SU-DHL-6 (cell line): ENCODE measurements around the gene CR1.
"Not testable (repeated sequence)": the region's sequence is repeated elsewhere in the genome, so short reads cannot be mapped to it uniquely, and the experiment has no call there.

Experiments used
- H2AFZ ChIP-seq: fragments of 200-600 bp; sonication (generic); 2 replicates; pipeline ENCODE4 v1.6.1; 2014; ENCODE audit warnings: low read depth, mild to moderate bottlenecking, moderate library complexity, mixed read lengths, antibody characterized with exemption, low read length; ENCODE audit not compliant: severe bottlenecking
- H3F3A ChIP-seq: fragments of 200-600 bp; shearing (Covaris generic); 2 replicates; pipeline ENCODE4 v1.6.0; 2016; ENCODE audit warnings: antibody characterized with exemption, mild to moderate bottlenecking; ENCODE audit not compliant: insufficient read depth
- H3K27ac ChIP-seq: fragments of 200-600 bp; sonication (generic); 2 replicates; pipeline ENCODE4 v1.5.1; 2016; ENCODE audit warnings: low read depth, mild to moderate bottlenecking, low read length, moderate library complexity, mixed read lengths
- H3K27me3 ChIP-seq: fragments of 200-600 bp; sonication (generic), shearing (Covaris generic); 2 replicates; pipeline ENCODE4 v1.6.0; 2014; ENCODE audit warnings: mild to moderate bottlenecking, low read length
- H3K36me3 ChIP-seq: fragments of 200-600 bp; sonication (generic); 2 replicates; pipeline ENCODE4 v1.6.1; 2014; ENCODE audit warnings: mild to moderate bottlenecking, low read length, mixed read lengths
- H3K4me2 ChIP-seq: fragments of 300-600, 200-600 bp; shearing (Covaris generic), sonication (generic); 2 replicates; pipeline ENCODE4 v1.6.0; 2014; ENCODE audit warnings: low read length, low read depth, mild to moderate bottlenecking; ENCODE audit not compliant: poor library complexity, severe bottlenecking
- H3K4me3 ChIP-seq: fragments of 200-600 bp; sonication (generic); 2 replicates; pipeline ENCODE4 v1.5.1; 2014; ENCODE audit warnings: antibody characterized with exemption, low read length, mild to moderate bottlenecking, mixed read lengths; ENCODE audit not compliant: insufficient read depth, poor library complexity, severe bottlenecking
- H3K79me2 ChIP-seq: fragments of 200-600 bp; sonication (generic); 2 replicates; pipeline ENCODE4 v1.6.1; 2014; ENCODE audit warnings: mild to moderate bottlenecking, low read length, moderate library complexity; ENCODE audit not compliant: insufficient read depth
- H3K9ac ChIP-seq: fragments of 200-600 bp; sonication (generic); 2 replicates; pipeline ENCODE4 v1.7.0; 2014; ENCODE audit warnings: mild to moderate bottlenecking, low read length
- H3K9me2 ChIP-seq: fragments of 200-600 bp; sonication (generic); replicated peaks from 2 replicates; pipeline ENCODE4 v1.6.1; 2014; ENCODE audit warnings: low read length; ENCODE audit not compliant: insufficient read depth
- H3K9me3 ChIP-seq: fragments of 200-600 bp; sonication (generic); 2 replicates; pipeline ENCODE4 v1.6.1; 2014; ENCODE audit warnings: low read length, mixed read lengths; ENCODE audit not compliant: insufficient read depth
- H4K20me1 ChIP-seq: fragments of 200-600 bp; sonication (generic); 2 replicates; pipeline ENCODE4 v1.6.1; 2014; ENCODE audit warnings: low read depth, mild to moderate bottlenecking, antibody characterized with exemption, low read length, moderate library complexity, mixed read lengths
- EZH2phosphoT487 ChIP-seq: fragments of 200-600 bp; sonication (generic), shearing (Covaris generic); conservative IDR thresholded peaks from 2 replicates; pipeline ENCODE4 v1.6.1; 2018; ENCODE audit warnings: mild to moderate bottlenecking, antibody characterized with exemption, low read length, moderate library complexity, mixed read lengths
- TF ChIP-seq, protein P1 (sequence below): fragments of 200-600 bp; sonication (generic); IDR thresholded peaks from one replicate; pipeline ENCODE4 v1.5.1; 2017; ENCODE audit warnings: antibody characterized with exemption, mild to moderate bottlenecking, low read length, moderate library complexity; ENCODE audit not compliant: insufficient read depth, poor library complexity, severe bottlenecking

The CR1 gene

DNA sequence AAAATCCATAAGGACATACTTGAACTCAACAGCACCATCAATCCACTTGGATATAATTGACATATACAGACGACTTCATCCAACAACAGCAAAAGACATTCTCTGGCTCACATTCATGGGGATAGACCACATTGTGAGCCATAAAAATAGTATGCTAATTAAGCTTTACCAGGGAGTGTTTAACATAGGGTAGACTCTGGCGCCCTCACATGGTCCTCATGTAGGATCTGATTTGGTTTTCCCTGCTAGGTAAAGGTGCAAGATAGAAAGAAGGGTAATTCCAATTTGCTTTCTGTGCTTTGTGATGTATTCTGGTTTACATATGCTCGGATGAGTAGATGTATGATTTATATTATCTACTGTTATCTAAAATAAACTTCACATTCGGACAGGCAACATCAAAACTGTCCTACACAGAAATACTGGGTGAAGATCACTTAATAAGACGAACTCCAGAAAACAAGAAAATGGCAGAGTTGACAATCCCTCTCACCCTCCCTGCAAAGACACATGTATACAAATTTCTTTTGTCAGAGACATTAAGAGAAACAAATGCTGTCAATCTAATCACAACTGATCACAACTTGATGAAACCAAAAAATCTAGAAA is 176.7 kb downstream of the CR1 start:
- Histone ChIP-seq H3K9me3 (no peaks in the 10 kb centered on the region; the same call in 1 of the 2 replicates), H2AFZ (no peak overlapping the region), H3F3A (peaks cover 4% of the 10 kb centered on the region; the same call in 1 of the 2 replicates), H3K27me3 (no peaks in the 10 kb centered on the region), H3K9me2 (no peaks in the 10 kb centered on the region), H4K20me1 (no peaks in the 10 kb centered on the region), H3K27ac (no peak overlapping the region), H3K36me3 (no peaks in the 10 kb centered on the region), H3K4me2 (no peak overlapping the region), H3K4me3 (no peak overlapping the region), H3K79me2 (no peaks in the 10 kb centered on the region), H3K9ac (no peak overlapping the region)
- TF ChIP-seq, protein P1, sequence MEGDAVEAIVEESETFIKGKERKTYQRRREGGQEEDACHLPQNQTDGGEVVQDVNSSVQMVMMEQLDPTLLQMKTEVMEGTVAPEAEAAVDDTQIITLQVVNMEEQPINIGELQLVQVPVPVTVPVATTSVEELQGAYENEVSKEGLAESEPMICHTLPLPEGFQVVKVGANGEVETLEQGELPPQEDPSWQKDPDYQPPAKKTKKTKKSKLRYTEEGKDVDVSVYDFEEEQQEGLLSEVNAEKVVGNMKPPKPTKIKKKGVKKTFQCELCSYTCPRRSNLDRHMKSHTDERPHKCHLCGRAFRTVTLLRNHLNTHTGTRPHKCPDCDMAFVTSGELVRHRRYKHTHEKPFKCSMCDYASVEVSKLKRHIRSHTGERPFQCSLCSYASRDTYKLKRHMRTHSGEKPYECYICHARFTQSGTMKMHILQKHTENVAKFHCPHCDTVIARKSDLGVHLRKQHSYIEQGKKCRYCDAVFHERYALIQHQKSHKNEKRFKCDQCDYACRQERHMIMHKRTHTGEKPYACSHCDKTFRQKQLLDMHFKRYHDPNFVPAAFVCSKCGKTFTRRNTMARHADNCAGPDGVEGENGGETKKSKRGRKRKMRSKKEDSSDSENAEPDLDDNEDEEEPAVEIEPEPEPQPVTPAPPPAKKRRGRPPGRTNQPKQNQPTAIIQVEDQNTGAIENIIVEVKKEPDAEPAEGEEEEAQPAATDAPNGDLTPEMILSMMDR = peak; percentile 64
- TF ChIP-seq EZH2phosphoT487 = no peak

DNA sequence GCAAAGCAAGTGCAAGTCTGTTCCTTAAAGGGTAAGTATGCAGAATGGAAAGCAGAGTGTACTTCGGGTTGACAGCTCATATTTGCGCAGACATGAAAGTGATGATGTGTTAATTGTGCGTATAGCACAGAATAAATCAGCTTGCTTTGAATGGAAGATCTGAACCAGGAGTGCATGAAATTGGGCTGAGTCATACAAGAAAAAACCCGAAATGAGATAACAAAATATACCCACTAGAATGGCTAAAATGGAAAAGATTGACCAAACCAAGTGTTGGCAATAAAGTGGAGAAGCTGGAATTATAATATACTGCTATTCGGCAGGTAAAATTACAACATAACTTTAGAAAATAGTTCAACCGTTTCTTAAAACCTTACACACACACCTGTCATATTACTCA is 177.4 kb downstream of the CR1 start:
- no peak overlapping the region for H3K9ac ChIP-seq
- H3K27me3 ChIP-seq = no peaks in the 10 kb centered on the region
- no peaks in the 10 kb centered on the region for H3K9me2 ChIP-seq
- TF ChIP-seq EZH2phosphoT487 = no peak
- TF ChIP-seq, protein P1 = no peak
- H2AFZ ChIP-seq = no peak overlapping the region
- H3K4me3 ChIP-seq = no peak overlapping the region
- H3F3A ChIP-seq = peaks cover 4% of the 10 kb centered on the region; the same call in 1 of the 2 replicates
- H3K9me3 ChIP-seq = no peaks in the 10 kb centered on the region
- no peaks in the 10 kb centered on the region for H3K36me3 ChIP-seq
- no peak overlapping the region for H3K4me2 ChIP-seq
- H4K20me1 ChIP-seq = no peaks in the 10 kb centered on the region
- no peaks in the 10 kb centered on the region for H3K79me2 ChIP-seq
- no peak overlapping the region for H3K27ac ChIP-seq

DNA sequence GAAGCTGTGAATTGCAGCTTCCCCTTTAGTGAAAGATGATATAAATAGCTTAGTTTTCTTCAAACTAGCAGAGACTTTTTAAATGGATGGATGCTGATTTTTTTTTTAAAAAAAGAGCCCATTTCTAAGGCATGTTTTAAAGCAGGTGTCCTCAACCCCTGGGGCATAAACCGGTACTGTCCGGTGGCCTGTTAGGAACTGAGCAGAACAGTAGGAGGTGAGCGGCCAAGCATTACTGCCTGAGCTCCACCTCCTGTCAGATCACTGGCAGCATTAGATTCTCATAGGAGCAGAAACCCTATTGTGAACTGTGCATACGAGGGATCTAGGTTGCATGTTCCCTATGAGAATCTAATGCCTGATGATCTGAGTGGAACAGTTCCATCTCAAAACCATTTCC is 180.2 kb downstream of the CR1 start:
- no peak overlapping the region for H2AFZ ChIP-seq
- H3K4me3 ChIP-seq = no peak overlapping the region
- H3K4me2 ChIP-seq = no peak overlapping the region
- H3K79me2 ChIP-seq = no peaks in the 10 kb centered on the region
- no peak overlapping the region for H3K27ac ChIP-seq
- H4K20me1 ChIP-seq = no peaks in the 10 kb centered on the region
- no peak for TF ChIP-seq EZH2phosphoT487
- TF ChIP-seq, protein P1 = no peak
- H3F3A ChIP-seq = no peaks in the 10 kb centered on the region
- no peaks in the 10 kb centered on the region for H3K9me3 ChIP-seq
- H3K27me3 ChIP-seq = no peaks in the 10 kb centered on the region
- H3K36me3 ChIP-seq = no peaks in the 10 kb centered on the region
- no peak overlapping the region for H3K9ac ChIP-seq
- H3K9me2 ChIP-seq = no peaks in the 10 kb centered on the region

DNA sequence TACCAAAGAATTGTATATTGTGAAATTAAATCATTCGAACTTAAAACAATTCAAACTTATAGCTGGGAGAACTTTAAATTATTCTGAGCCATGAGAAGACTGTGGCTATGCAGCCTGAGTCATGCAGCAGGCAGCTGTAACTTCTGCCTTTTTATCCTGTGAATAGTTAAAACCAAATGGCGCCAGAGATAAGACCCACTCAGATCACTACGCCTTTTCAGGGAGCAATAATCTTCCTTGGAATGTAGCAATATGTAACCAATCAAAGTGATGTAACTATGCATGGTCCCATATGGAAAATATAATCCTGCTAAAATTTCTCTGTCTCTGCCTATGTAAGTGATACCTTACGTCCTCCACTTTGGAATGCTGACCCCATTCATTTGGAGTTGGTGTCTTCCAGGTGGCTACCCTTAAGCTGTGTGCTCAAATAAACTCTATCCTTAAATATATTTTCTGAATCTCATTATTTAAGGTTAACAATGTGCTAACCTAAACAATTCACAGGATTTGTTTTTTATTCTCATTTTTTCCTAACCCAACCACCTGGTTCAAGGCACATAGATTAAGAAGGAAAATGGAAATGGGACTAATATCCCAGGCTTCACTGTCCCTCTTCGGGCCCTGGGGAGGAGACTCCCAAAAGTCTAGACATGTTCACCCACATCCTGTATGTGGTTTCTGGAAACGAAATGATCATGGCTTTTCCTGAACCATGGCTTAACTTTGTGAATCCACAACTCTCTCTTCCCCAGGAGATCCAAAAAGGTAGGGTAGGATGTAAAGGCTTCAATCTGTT is 184.8 kb downstream of the CR1 start:
- H3K27ac ChIP-seq, H3K4me3 ChIP-seq, H3K27me3 ChIP-seq, H3K9me2 ChIP-seq, H3K9ac ChIP-seq, H3F3A ChIP-seq, H3K9me3 ChIP-seq, H2AFZ ChIP-seq, H4K20me1 ChIP-seq, H3K36me3 ChIP-seq, H3K79me2 ChIP-seq, H3K4me2 ChIP-seq: not testable (repeated sequence)

DNA sequence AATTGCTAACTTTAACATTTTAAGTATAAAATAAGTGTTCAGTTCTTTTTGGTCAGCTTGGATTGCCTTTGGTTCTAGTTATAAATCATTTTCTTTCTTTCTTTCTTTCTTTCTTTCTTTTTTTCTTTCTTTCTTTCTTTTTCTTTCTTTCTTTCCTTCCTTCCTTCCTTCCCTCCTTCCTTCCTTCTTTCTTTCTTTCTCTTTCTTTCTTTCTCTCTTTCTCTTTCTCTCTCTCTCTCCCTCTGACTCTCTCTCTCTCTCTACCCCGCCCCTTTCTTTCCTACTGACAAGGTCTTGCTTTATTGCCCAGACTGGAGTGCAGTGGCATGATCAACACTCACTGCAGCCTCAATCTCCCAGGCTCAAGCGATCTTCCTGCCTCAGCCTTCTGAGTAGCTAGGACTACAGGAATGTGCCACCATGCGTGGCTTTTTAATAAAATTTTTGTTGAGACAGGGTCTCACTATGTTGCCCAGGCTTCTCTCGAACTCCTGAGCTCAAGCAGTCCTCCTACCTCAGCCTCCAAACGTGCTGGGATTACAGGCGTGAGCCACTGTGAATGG is 187.0 kb downstream of the CR1 start:
- H3K27me3 ChIP-seq, H3K36me3 ChIP-seq, H3K4me3 ChIP-seq, H3K79me2 ChIP-seq, H3K27ac ChIP-seq, H3K9me2 ChIP-seq, H2AFZ ChIP-seq, H3F3A ChIP-seq, H3K4me2 ChIP-seq, H3K9me3 ChIP-seq, H4K20me1 ChIP-seq, H3K9ac ChIP-seq: not testable (repeated sequence)
